Lung microvascular endothelial cell (primary cell): ENCODE results near the gene BBS1. TPM values are rescaled to one million over a fixed set of nuclear protein-coding genes. Genes with fewer than 3 reads are reported as not detected.

Experiments used
- DNase-seq, 2 donors: peaks; one replicate each; pipeline versions ENCODE4 v3.0.0 to v3.0.0-alpha.2; 2010; ENCODE audit warnings: low read depth in 2 of 2
- total RNA-seq: library from RNA; depleted of rRNA; stranded (reverse); fragments of >200 nt; gene quantifications from 2 replicates; pipeline ENCODE4 v1.2.1, GENCODE V29; 2014

BBS1 gene
- total RNA-seq, 1 donor from 2014 or later: 12.1 TPM

DNA sequence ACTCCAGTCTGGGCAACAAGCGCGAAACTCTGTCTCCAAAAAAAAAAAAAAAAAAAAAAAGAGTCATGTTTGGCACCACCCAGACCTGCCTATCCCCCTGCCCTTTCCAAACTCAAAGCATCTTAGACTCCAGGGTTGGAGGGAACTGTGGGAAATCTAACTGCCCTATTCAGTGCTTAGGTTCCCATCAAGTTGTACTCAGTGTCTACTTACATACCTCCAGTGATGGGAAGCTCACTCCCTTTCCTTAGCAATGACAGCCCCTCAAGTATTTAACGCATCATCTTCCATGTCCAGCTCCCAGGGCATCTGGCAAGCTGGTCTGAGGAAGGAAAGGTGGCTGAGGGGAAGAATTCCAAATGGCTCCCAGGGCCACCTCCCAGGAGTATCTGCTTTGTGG lies 39.3 kb downstream of the BBS1 start:
- no peak for DNase-seq

DNA sequence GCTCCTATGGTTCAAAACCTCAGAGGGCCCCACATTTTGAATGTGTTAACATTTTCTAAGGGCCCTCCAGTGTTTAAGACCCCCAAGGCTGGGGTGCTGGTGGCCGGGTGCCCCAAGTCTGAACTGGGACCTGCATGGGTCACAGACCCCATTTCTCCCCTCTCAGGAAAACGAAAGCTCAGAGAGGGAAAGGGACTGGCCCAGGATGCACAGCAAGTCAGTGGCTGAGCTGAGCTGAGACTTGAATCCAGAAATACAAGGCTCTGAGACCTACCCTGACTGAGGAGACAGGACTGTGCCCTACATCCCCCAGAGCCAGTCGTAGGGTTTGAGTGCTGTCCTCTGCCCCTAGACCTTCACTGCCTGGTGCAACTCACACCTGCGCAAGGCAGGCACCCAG lies 40.5 kb downstream of the BBS1 start:
- DNase-seq: no peak

- no peak for DNase-seq
Observed at GRCh38 chr11:66554602-66555001, 44.2 kb downstream of the BBS1 start.

DNA sequence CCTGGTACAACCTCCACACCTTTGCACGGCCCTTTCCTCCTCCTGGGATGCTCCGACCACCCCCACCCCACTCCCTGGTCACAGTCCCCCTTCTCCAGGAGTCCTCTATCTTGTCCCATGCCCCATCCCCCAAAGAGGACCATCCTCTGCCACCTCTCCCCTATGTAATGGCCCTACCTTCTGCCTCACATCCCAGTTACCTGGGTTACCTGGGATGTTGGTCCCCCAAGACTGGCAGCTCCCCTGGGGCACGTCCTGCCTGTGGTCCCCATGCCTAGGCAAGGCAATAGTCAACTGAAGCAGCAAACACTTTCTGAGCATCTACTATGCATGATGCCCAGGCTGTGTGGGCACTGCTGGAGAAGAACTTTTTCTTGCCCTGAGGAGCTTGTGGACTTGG lies 45.0 kb downstream of the BBS1 start:
- DNase-seq: no peak

GRCh38 chr11:66556086-66556485 lies 45.7 kb downstream of the BBS1 start:
- DNase-seq: no peak

DNA sequence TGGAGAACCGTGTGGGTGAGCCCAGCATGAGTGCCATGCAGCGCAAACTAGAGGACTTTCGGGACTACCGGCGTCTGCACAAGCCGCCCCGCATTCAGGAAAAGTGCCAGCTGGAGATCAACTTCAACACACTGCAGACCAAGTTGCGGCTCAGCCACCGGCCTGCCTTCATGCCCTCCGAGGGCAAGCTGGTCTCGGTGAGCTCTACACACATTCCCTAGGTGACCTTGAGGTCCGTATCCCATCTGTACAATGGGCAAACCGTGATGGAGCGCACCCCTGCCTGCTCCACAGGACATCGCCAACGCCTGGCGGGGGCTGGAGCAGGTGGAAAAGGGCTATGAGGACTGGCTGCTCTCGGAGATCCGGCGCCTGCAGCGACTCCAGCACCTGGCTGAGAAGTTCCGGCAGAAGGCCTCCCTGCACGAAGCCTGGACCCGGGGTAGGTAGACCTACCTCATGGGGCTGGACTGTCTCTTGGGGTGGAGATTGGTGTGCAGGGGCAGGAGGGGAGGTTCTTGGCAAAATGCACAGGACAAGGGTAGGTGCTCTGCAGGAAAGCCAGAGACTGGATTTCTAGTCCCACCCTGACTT lies 47.4 kb downstream of the BBS1 start:
- DNase-seq: no peak

DNA sequence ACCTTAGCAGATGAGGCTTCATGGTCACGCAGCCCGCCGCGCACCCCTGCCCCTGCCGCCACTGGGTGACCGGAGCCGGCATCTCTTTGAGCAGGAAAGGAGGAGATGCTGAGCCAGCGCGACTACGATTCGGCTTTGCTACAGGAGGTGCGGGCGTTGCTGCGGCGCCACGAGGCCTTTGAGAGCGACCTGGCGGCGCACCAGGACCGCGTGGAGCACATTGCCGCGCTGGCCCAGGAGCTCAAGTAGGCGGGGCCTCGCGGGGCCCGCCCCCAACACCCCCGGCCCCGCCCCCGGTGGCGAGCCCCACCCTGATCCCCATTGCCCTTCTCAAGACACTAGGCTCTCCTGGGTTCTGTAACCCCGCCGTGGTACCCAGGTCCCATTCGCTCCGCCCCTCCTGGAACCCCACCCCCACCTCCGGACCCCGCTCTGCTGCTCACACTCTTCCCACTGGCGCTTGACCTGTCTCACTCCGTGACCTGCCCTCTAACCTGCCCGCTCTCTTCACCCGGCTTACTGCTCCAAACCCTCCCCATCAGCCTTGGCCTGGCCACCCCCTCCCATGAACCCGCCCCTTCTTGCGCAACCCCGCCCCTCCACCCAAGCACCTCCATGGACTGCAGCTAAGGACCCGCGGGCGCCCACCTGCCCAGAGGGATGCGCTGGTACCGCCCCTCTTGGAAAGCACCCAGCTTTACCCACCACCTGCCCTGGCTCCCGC lies 48.9 kb downstream of the BBS1 start:
- peak in 1 of 2 donors; percentile 55 for DNase-seq

DNA sequence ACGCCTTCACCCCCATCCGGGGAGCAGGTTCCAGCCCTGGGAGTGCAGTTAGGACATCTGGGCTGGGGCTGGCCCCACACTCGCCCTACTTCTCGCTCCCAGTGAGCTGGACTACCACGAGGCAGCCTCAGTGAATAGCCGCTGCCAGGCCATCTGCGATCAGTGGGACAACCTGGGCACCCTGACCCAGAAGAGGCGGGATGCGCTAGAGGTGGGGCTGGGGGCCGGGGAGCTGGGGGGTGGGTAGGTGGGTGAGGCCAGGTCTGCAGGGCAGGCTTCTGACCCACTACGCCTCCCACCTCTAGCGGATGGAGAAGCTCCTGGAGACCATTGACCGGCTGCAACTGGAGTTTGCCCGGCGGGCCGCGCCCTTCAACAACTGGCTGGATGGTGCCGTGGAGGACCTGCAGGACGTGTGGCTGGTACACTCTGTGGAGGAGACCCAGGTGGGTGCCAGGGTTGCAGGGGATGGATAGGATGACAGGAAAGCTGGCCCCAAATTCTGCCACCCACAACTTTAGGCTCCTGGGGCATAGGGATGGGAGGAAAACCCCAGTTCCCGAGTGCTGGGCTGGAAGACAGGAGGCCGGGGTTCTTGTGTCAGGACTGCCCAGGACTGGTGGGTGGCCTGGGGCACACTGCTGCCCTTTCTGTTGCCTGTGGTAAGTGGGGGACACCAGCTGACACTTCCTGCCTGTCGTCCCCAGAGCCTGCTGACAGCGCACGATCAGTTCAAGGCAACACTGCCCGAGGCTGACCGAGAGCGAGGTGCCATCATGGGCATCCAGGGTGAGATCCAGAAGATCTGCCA lies 49.6 kb downstream of the BBS1 start:
- DNase-seq: no peak

DNA sequence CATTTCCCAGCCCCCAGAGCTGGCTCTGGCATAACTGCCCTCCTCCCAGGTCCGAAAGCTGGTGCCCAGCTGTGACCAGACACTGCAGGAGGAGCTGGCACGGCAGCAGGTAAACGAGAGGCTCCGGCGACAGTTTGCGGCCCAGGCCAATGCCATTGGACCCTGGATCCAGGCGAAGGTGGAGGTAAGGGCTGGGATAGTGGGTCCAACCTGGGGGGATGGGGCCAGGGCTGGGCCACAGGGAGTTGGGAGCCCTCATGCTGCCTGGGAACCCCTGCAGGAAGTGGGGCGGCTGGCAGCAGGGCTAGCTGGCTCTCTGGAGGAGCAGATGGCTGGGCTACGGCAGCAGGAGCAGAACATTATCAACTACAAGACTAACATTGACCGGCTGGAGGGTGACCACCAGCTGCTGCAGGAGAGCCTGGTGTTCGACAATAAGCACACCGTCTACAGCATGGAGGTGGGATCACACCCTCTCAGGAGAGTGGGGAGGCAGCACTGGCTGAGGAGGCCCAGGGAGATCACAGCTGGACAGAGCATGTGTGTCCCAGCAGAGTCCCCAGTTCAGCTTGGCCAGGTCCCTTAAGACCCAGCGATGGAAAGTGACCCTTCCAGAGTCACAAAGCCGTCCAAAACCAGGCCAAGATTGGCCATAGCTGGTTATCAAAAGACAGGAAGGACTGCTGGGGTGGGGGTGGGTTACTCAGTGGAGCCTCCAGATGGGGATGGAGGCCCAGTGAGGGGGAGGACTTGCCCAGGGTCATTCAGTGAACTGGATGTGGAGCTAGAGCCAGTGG lies 50.9 kb downstream of the BBS1 start:
- DNase-seq: no peak

DNA sequence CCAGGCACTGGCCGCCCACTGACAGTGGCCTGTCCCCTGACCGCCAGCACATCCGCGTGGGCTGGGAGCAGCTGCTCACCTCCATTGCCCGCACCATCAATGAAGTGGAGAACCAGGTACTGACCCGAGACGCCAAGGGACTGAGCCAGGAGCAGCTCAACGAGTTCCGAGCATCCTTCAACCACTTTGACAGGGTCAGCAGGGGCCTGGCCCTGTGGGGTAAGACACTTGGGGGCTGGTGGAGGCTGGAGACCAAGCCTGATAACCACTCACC lies 51.5 kb downstream of the BBS1 start:
- DNase-seq: no peak

- no peak for DNase-seq
Observed at GRCh38 chr11:66562275-66562674, 51.8 kb downstream of the BBS1 start.

DNA sequence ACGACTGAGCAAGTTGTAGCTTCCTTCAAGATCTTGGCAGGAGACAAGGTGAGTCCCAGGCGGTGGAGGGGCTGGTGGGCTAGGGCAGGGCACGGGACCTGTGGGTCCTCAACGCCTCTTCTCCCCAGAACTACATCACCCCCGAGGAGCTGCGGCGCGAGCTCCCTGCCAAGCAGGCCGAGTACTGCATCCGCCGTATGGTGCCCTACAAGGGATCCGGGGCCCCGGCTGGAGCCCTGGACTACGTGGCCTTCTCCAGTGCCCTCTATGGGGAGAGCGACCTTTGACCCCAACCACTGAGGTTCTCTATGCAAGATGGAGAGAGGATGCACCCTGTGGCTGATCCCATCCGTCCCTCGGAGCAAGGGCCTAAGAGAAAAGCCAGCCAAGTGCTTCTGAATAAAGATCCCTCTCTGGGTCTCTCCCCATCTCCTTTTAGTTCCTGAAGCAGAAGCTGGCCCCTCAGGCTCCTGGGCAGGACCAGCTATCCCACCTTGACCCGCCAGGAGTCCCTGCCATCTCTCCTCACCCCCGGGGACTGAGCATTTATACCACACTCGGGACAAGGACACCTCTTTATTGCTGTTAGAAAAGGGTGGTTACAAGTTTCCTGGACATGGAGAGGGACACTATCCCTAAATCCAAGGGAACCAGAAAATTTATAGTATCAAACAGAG lies 52.6 kb downstream of the BBS1 start:
- DNase-seq: no peak

GRCh38 chr11:66563832-66564231 lies 53.4 kb downstream of the BBS1 start:
- DNase-seq: no peak

GRCh38 chr11:66564538-66564937 lies 54.1 kb downstream of the BBS1 start:
- no peak for DNase-seq

GRCh38 chr11:66564984-66565383 lies 54.5 kb downstream of the BBS1 start:
- no peak for DNase-seq

DNA sequence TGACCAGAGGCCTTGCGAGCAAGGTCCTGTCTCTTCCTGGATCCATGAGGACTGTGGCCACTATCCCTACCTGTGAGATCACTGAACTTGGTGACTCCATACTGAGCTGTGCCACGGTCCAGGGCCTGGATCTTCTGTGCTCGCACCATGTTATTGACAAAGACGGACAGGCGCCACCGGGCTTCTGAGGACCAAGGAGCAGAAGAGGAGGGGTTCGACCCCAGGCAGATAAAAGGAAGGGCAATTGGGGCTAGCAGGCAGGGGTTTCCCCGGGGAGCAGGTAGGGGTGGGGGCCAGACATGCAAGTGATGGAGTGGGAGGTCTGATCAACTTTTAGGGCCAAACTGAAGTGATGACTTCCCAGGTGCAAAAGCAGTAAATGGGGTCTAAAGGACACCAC lies 55.8 kb downstream of the BBS1 start:
- DNase-seq: no peak

DNA sequence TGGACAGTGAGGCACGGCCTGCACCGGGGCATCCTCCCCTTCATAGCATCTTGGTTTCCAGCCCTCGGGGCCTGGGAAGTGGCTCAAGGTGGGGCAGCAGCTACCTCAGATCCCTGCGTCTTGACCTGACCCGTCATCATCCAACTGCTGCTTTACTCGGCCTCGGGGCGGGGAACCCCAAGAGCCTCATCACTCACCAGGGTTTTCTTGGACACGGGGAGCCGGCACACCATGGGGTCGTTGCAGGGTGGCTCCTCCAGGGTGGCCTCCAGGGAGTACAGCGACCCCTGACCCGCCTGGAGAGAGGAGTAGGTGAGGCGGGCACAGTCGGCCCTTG lies 57.3 kb downstream of the BBS1 start:
- no peak for DNase-seq

GRCh38 chr11:66568124-66568916 lies 57.9 kb downstream of the BBS1 start, which contains the start of gene CTSF:
Gene CTSF (minus strand): TSS chr11:66568606. CDS start chr11:66568486, 120 bp downstream.
- DNase-seq: peak; percentile 75 to 86

DNA sequence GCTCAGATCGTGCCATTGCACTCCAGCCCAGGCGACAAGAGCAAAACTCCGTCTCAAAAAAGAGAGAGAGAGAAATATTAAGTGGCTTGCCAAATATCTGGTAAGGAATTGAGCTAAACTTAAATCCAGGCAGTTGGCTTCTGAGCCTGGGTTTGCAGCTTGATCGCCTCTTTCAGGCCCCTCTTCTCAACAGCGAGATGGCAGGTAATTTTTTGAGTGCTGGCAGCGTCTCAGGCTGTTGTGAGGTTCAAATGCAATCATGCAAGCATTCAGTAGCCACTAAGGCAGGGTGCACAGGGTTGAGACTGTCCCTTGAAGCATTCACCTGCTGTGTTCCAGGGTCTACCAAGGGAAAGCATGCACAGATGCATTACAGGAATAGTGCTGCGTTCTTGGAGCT lies 58.6 kb downstream of the BBS1 start:
- no peak for DNase-seq

DNA sequence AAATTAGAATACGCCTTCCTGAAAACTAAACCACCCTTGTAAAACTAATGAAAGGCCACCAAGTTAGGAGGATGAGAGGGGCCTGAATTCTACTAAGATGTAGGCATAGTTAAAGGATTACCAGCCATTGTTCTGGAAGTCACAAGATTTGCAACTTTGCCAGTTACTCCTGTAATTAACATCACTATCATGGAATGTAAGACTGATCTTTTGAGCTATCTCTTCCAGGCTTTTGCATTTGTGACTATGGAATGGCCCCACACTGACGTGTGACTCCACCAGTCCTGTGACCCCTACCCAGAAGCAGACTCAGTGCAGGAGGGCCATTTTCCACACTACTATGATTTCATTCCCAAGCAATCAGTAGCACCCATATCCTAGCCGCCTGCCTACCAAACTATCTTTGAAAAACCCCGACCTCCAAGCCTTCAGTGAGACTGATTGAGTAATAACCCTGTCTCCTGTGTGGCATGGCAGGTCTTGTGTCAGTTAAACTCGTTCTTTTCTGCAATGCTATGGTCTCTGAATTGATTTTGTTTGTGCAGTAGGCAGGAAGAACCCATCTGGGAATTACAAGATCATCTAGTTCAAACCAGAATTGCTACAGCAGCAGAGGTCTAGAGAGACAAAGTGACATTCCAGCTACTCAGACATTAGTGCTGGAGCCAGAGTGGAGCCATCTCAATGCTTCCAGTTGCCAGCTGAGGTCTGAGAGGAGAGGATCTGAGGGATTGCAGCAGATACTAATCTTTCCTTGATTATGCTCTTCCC lies 59.8 kb downstream of the BBS1 start:
- no peak for DNase-seq
